H1 (cell line): ENCODE measurements around the gene GLIPR2. TPM values are rescaled to one million over a fixed set of nuclear protein-coding genes. Genes with fewer than 3 reads are reported as not detected.

Experiments used
- CTCF ChIA-PET: fragments of 300-600 bp; sonication (Branson Sonifier 250); formaldehyde crosslinking; loops from one replicate; lab custom pipeline; 2021; ENCODE audit not compliant: partially characterized antibody; lab: Charles Lee
- POLR2A ChIA-PET: fragments of 300-600 bp; sonication (Branson Sonifier 250); formaldehyde crosslinking; loops from one replicate; lab custom pipeline; 2021; ENCODE audit warnings: inconsistent platforms; ENCODE audit not compliant: partially characterized antibody; lab: Charles Lee
- DNase-seq, 2 experiments: peaks; one replicate each; pipeline versions ENCODE4 v3.0.0 to v3.0.0-alpha.2; 2010 to 2022; ENCODE audit warnings: low spot score in 2 of 2, low read depth in 1 of 2, mixed read lengths in 1 of 2
- FAIRE-seq: peaks from 2 replicates; lab custom pipeline; 2011; peaks lifted over from hg19 to GRCh38; lab: Jason Lieb, UNC
- H2AFZ ChIP-seq: 2 replicates; pipeline ENCODE4 v1.8.1; 2012; ENCODE audit warnings: low read length, inconsistent platforms
- H2AK5ac ChIP-seq: 2 replicates; pipeline ENCODE4 v1.6.1; 2013; ENCODE audit warnings: low read depth, low read length
- H2BK120ac ChIP-seq: replicated peaks from 2 replicates; pipeline ENCODE3; 2013; ENCODE audit warnings: low read depth, low read length, inconsistent platforms
- H2BK12ac ChIP-seq: 2 replicates; pipeline ENCODE4 v1.6.1; 2013; ENCODE audit warnings: low read depth, low read length
- H2BK15ac ChIP-seq: 2 replicates; pipeline ENCODE4 v1.6.1; 2013; ENCODE audit warnings: low read length
- H2BK20ac ChIP-seq: 2 replicates; pipeline ENCODE4 v1.6.1; 2013; ENCODE audit warnings: low read length
- H2BK5ac ChIP-seq: 2 replicates; pipeline ENCODE4 v1.6.1; 2013; ENCODE audit warnings: low read depth, low read length
- H3K14ac ChIP-seq: 2 replicates; pipeline ENCODE4 v1.6.1; 2013; ENCODE audit warnings: inconsistent platforms; ENCODE audit not compliant: insufficient read length
- H3K18ac ChIP-seq: 2 replicates; pipeline ENCODE4 v1.6.1; 2013; ENCODE audit warnings: low read length; ENCODE audit errors: extremely low read depth
- H3K23ac ChIP-seq: 2 replicates; pipeline ENCODE4 v1.6.1; 2013; ENCODE audit warnings: inconsistent platforms; ENCODE audit not compliant: insufficient read length
- H3K23me2 ChIP-seq: 2 replicates; pipeline ENCODE4 v1.6.1; 2013; ENCODE audit warnings: low read depth, low read length
- H3K27ac ChIP-seq: 2 replicates; pipeline ENCODE4 v1.6.1; 2011; ENCODE audit warnings: low read depth, low read length, inconsistent platforms
- H3K27me3 ChIP-seq, 4 experiments: replicated peaks in 1 of 4; 1 replicate in 1 of 4; 2 replicates in 3 of 4; pipeline versions ENCODE4 v1.6.1 to v1.8.1; 2011 to 2013; ENCODE audit warnings: low read length in 3 of 4, mild to moderate bottlenecking in 3 of 4, inconsistent platforms in 2 of 4, mixed read lengths in 2 of 4, moderate library complexity in 1 of 4; ENCODE audit not compliant: control insufficient read depth in 3 of 4, insufficient read depth in 3 of 4; ENCODE audit errors: extremely low read depth in 1 of 4
- H3K36me3 ChIP-seq, 4 experiments: 2 replicates each; pipeline versions ENCODE4 v1.6.1 to v1.8.1; 2011 to 2013; ENCODE audit warnings: mild to moderate bottlenecking in 4 of 4, low read length in 3 of 4, moderate library complexity in 2 of 4, control low read depth in 1 of 4, inconsistent platforms in 1 of 4; ENCODE audit not compliant: insufficient read depth in 4 of 4, control insufficient read depth in 2 of 4
- H3K4ac ChIP-seq: replicated peaks from 2 replicates; pipeline ENCODE3; 2013; ENCODE audit warnings: low read length, low read depth, mixed read lengths, inconsistent platforms; ENCODE audit not compliant: insufficient read length
- H3K4me1 ChIP-seq, 4 experiments: replicated peaks in 1 of 4; 1 replicate in 1 of 4; 2 replicates in 3 of 4; pipeline versions ENCODE4 v1.6.1 to v1.8.1; 2011 to 2013; ENCODE audit warnings: low read length in 3 of 4, inconsistent platforms in 2 of 4, mixed read lengths in 1 of 4; ENCODE audit not compliant: insufficient read depth in 4 of 4, control insufficient read depth in 3 of 4
- H3K4me2 ChIP-seq, 2 experiments: 2 replicates each; pipeline versions ENCODE4 v1.6.1 to v1.8.1; 2011 to 2013; ENCODE audit warnings: low read depth in 2 of 2, low read length in 2 of 2, control low read depth in 1 of 2, inconsistent platforms in 1 of 2, mild to moderate bottlenecking in 1 of 2; ENCODE audit not compliant: insufficient read depth in 1 of 2
- H3K4me3 ChIP-seq, 4 experiments: fragments of 200-600, 300-600 bp in 1 of 4; sonication (generic), shearing (Covaris generic), sonication (Bioruptor Twin) in 1 of 4; 2 replicates each; pipeline versions ENCODE4 v1.5.1 to v1.8.1; 2011 to 2016; ENCODE audit warnings: low read length in 4 of 4, low read depth in 3 of 4, control low read depth in 2 of 4, inconsistent platforms in 2 of 4, mild to moderate bottlenecking in 2 of 4, mixed read lengths in 1 of 4, moderate library complexity in 1 of 4; ENCODE audit not compliant: insufficient read depth in 2 of 4; ENCODE audit errors: extremely low read depth in 1 of 4
- H3K56ac ChIP-seq: replicated peaks from 2 replicates; pipeline ENCODE3; 2013; ENCODE audit warnings: low read depth, mild to moderate bottlenecking, mixed read lengths, low read length, inconsistent platforms; ENCODE audit not compliant: insufficient read length
- H3K79me1 ChIP-seq: 2 replicates; pipeline ENCODE4 v1.6.1; 2013; ENCODE audit warnings: low read depth, low read length, control low read depth
- H3K79me2 ChIP-seq, 2 experiments: 2 replicates each; pipeline versions ENCODE4 v1.6.1 to v1.8.1; 2012 to 2013; ENCODE audit warnings: low read length in 2 of 2, mild to moderate bottlenecking in 2 of 2, inconsistent platforms in 1 of 2; ENCODE audit not compliant: insufficient read depth in 2 of 2, control insufficient read depth in 1 of 2
- H3K9ac ChIP-seq, 4 experiments: replicated peaks in 1 of 4; 1 replicate in 1 of 4; 2 replicates in 3 of 4; pipeline versions ENCODE4 v1.6.1 to v1.8.1; 2011 to 2013; ENCODE audit warnings: low read depth in 3 of 4, low read length in 3 of 4, control low read depth in 2 of 4, mild to moderate bottlenecking in 2 of 4, moderate library complexity in 2 of 4, inconsistent platforms in 1 of 4; ENCODE audit errors: extremely low read depth in 1 of 4
- H3K9me3 ChIP-seq, 2 experiments: 2 replicates each; pipeline versions ENCODE4 v1.6.1 to v1.8.1; 2012 to 2013; ENCODE audit warnings: mild to moderate bottlenecking in 2 of 2, moderate library complexity in 2 of 2, control low read depth in 1 of 2, inconsistent platforms in 1 of 2, low read depth in 1 of 2, low read length in 1 of 2, mixed read lengths in 1 of 2; ENCODE audit not compliant: insufficient read depth in 2 of 2
- H4K20me1 ChIP-seq, 2 experiments: replicated peaks in 1 of 2; 2 replicates each; pipeline versions ENCODE3 to v1.8.1; 2011 to 2013; ENCODE audit warnings: inconsistent platforms in 2 of 2, low read length in 2 of 2, mild to moderate bottlenecking in 1 of 2; ENCODE audit not compliant: insufficient read depth in 2 of 2, control insufficient read depth in 1 of 2
- H4K5ac ChIP-seq: 2 replicates; pipeline ENCODE4 v1.6.1; 2013; ENCODE audit warnings: low read length, low read depth, mixed read lengths, inconsistent platforms; ENCODE audit not compliant: insufficient read length
- H4K8ac ChIP-seq: 2 replicates; pipeline ENCODE4 v1.8.0; 2013; ENCODE audit warnings: mild to moderate bottlenecking, moderate library complexity, low read length, inconsistent platforms; ENCODE audit not compliant: insufficient read depth; ENCODE audit errors: extremely low read depth
- H4K91ac ChIP-seq: replicated peaks from 2 replicates; pipeline ENCODE3; 2013; ENCODE audit warnings: low read length, mixed read lengths, inconsistent platforms; ENCODE audit not compliant: insufficient read length
- YY1 ChIP-seq: IDR thresholded peaks from 2 replicates; pipeline ENCODE4 v1.6.1; 2011; ENCODE audit warnings: low read depth, mild to moderate bottlenecking, low read length
- WGBS, 2 experiments: shearing (Covaris generic) in 1 of 2; methylation state at CpG; one replicate each; pipeline versions ENCODE4 v1.1.6 to v1.1.7; 2013 to 2015; ENCODE audit warnings: low lambda C conversion rate in 2 of 2, mixed read lengths in 2 of 2, inconsistent platforms in 1 of 2, low coverage in 1 of 2, missing lambda C conversion rate in 1 of 2; ENCODE audit not compliant: insufficient replicate concordance in 2 of 2, insufficient coverage in 1 of 2, insufficient read length in 1 of 2; ENCODE audit errors: extremely low coverage in 1 of 2, missing lambda C conversion rate in 1 of 2; 5-methylcytosine and 5-hydroxymethylcytosine counted together
- polyA plus RNA-seq, 7 experiments: library from polyadenylated mRNA; depleted of rRNA in 3 of 7; stranded (reverse) in 5 of 7; unstranded in 2 of 7; fragments of >200 nt in 5 of 7; fragments of 200-250 nt in 2 of 7; gene quantifications; 1 replicate in 5 of 7; 2 replicates in 1 of 7; 4 replicates in 1 of 7; pipeline versions ENCODE4 v1.2.1 to v1.2.3, GENCODE V29; 2011 to 2013; ENCODE audit warnings: missing spikeins in 2 of 7, mixed read lengths in 2 of 7
- total RNA-seq: library from RNA; stranded (reverse); fragmentation: NEBNext Ultra II Directional; extraction: Animal tissue kit (Norgen Biotek cat#: 25700); gene quantifications from 2 replicates; pipeline ENCODE4 v1.2.1, GENCODE V29; 2021

GLIPR2 gene
- total and polyA plus RNA-seq, 2 of the 8 experiments (the other 6 are each of a cell fraction or from before 2014, with no cell fraction given) = 7.9 to 12.0 TPM

DNA sequence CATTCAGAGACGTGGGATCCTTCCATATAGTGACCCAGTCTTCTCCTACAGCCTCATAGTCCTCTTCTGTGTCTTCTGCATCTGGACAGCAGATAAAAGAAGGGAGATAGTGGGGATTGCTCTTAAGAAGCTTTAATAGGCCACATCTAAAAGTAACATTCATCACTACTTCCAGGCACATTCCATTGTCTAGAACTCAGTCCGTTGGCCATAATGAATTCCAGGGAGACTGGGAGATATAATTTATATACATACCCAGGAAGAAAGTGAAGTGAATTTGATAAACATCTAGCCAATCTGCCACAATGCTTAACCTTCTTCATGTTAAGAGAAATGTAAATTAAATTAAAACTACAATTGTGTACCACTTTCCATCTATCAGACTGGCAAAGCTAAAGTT is 22.5 kb upstream of the GLIPR2 start:
- POLR2A ChIA-PET = interaction anchor here (0.9 to 2.4 kb wide), 4 partner anchors 9 to 50 kb away, joined by 4 to 6 read pairs (median 5); no protein-coding TSS in a partner anchor
- Histone ChIP-seq H3K79me1 (no peaks in the 10 kb centered on the region), H3K79me2 (no peaks in the 10 kb centered on the region), H3K14ac (no peak overlapping the region), H3K18ac (no peak overlapping the region), H4K5ac (no peak overlapping the region), H2BK20ac (no peak overlapping the region), H2BK5ac (no peak overlapping the region), H2BK12ac (no peak overlapping the region), H3K9ac (no peak overlapping the region), H3K23ac (no peak overlapping the region), H4K20me1 (no peaks in the 10 kb centered on the region), H3K4me1 (no peaks in the 10 kb centered on the region), H2AK5ac (no peak overlapping the region), H2BK120ac (no peak overlapping the region), H3K4me3 (no peak overlapping the region), H4K8ac (no peak overlapping the region), H3K27ac (no peak overlapping the region), H3K56ac (no peak overlapping the region), H3K9me3 (no peaks in the 10 kb centered on the region), H3K4me2 (no peak overlapping the region), H3K36me3 (no peaks in the 10 kb centered on the region; a peak in 1 of 8 replicates), H4K91ac (no peak overlapping the region), H2BK15ac (no peak overlapping the region), H3K27me3 (no peaks in the 10 kb centered on the region), H3K4ac (no peak overlapping the region), H3K23me2 (no peaks in the 10 kb centered on the region), H2AFZ (no peak overlapping the region)
- CTCF ChIA-PET = interaction anchor here (1.0 to 5.6 kb wide), 6 partner anchors 9 to 93 kb away, joined by 3 to 40 read pairs (median 4); no protein-coding TSS in a partner anchor
- DNase-seq = no peak
- WGBS, 2 experiments = 89% methylated on average over 2 of the region's 2 CpGs; no CpG with 5 or more reads in 1 of the 2 experiments
- FAIRE-seq = no peak
- TF ChIP-seq YY1 = no peak
